Lung (tissue), 16 donors: Measurements from ENCODE around the gene RANBP3L. TPM values are rescaled to one million over a fixed set of nuclear protein-coding genes. Genes with fewer than 3 reads are reported as not detected.
"Not testable (repeated sequence)": the region's sequence is repeated elsewhere in the genome, so short reads cannot be mapped to it uniquely, and the experiment has no call there.

ENCODE experiments used
- ATAC-seq: fragments of 200-7000 bp; cut with Tn5 transposase; one replicate; pipeline ENCODE4 v1.9.1; 2020; ENCODE audit warnings: moderate number of reproducible peaks; ENCODE audit not compliant: insufficient read depth, low FRiP score
- DNase-seq, 3 donors: peaks; one replicate each; pipeline ENCODE4 v3.0.0-alpha.2; 2013 to 2017
- H3K27ac ChIP-seq, 2 donors: one replicate each; pipeline ENCODE4 v1.5.1; 2013; ENCODE audit warnings: mild to moderate bottlenecking in 2 of 2, moderate library complexity in 2 of 2, control low read depth in 1 of 2, inconsistent platforms in 1 of 2, low read depth in 1 of 2, low read length in 1 of 2
- H3K27me3 ChIP-seq, 3 donors: one replicate each; pipeline ENCODE4 v1.5.1; 2013; ENCODE audit warnings: low read length in 2 of 3; ENCODE audit not compliant: control insufficient read depth in 3 of 3, insufficient read depth in 3 of 3
- H3K36me3 ChIP-seq, 4 donors: one replicate each; pipeline ENCODE4 v1.5.1; 2013; ENCODE audit warnings: low read length in 4 of 4, mild to moderate bottlenecking in 1 of 4, moderate library complexity in 1 of 4; ENCODE audit not compliant: control insufficient read depth in 4 of 4, insufficient read depth in 4 of 4
- H3K4me1 ChIP-seq, 5 donors: one replicate each; pipeline ENCODE4 v1.5.1; 2013; ENCODE audit warnings: low read length in 5 of 5, mild to moderate bottlenecking in 2 of 5, moderate library complexity in 1 of 5; ENCODE audit not compliant: control insufficient read depth in 5 of 5, insufficient read depth in 5 of 5
- H3K4me3 ChIP-seq: one replicate; pipeline ENCODE4 v1.5.1; 2013; ENCODE audit warnings: mild to moderate bottlenecking, control low read depth, moderate library complexity
- H3K9ac ChIP-seq, 2 donors: one replicate each; pipeline ENCODE4 v1.5.1; 2013; ENCODE audit warnings: low read length in 2 of 2, control low read depth in 1 of 2; ENCODE audit not compliant: insufficient read depth in 1 of 2
- H3K9me3 ChIP-seq, 4 donors: one replicate each; pipeline ENCODE4 v1.5.1; 2013; ENCODE audit warnings: low read length in 3 of 4, mild to moderate bottlenecking in 1 of 4, moderate library complexity in 1 of 4; ENCODE audit not compliant: control insufficient read depth in 4 of 4, insufficient read depth in 3 of 4
- WGBS, 2 donors: extraction: QIAGEN DNeasy Blood & Tissue Kit; methylation state at CpG; one replicate each; pipeline ENCODE4 v1.1.7; 2013; 5-methylcytosine and 5-hydroxymethylcytosine counted together
- long read RNA-seq, 5 donors: transcript quantifications; one replicate each; lab custom pipeline, GENCODE V29; 2026
- polyA plus RNA-seq, 2 donors: library from polyadenylated mRNA; stranded (reverse); fragments of 200-250 nt; gene quantifications; one replicate each; pipeline ENCODE4 v1.2.1, GENCODE V29; 2013
- total RNA-seq, 2 donors: library from RNA; depleted of rRNA in 1 of 2; stranded (reverse); fragments of >200 nt in 1 of 2; gene quantifications; one replicate each; pipeline ENCODE4 v1.2.1, GENCODE V29; 2014 to 2021
- TF ChIP-seq, protein P1 (sequence below): IDR thresholded peaks from 2 replicates; pipeline ENCODE4 v1.5.1; 2012; ENCODE audit warnings: mild to moderate bottlenecking; ENCODE audit errors: control extremely low read depth, extremely low read depth
- donor health status: control.
- donor health status: control.
- donor health status: Bipolar disorder and iron deficiency.
- donor health status: healthy.
- donor health status: DM: yes; HTN: yes; CAD: no.

RANBP3L gene, protein sequence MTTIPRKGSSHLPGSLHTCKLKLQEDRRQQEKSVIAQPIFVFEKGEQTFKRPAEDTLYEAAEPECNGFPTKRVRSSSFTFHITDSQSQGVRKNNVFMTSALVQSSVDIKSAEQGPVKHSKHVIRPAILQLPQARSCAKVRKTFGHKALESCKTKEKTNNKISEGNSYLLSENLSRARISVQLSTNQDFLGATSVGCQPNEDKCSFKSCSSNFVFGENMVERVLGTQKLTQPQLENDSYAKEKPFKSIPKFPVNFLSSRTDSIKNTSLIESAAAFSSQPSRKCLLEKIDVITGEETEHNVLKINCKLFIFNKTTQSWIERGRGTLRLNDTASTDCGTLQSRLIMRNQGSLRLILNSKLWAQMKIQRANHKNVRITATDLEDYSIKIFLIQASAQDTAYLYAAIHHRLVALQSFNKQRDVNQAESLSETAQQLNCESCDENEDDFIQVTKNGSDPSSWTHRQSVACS
- total RNA-seq (1 to 10 TPM; 1.1 to 2.3 TPM), polyA plus RNA-seq (under 1 TPM; 0.08 to 0.21 TPM)
- long read RNA-seq, donor 1: 0 reads
- long read RNA-seq, donor 2: 0 reads
- long read RNA-seq, donor 3: 0 reads
- long read RNA-seq, donor 4: 0 reads
- long read RNA-seq, donor 5: 0 reads

DNA sequence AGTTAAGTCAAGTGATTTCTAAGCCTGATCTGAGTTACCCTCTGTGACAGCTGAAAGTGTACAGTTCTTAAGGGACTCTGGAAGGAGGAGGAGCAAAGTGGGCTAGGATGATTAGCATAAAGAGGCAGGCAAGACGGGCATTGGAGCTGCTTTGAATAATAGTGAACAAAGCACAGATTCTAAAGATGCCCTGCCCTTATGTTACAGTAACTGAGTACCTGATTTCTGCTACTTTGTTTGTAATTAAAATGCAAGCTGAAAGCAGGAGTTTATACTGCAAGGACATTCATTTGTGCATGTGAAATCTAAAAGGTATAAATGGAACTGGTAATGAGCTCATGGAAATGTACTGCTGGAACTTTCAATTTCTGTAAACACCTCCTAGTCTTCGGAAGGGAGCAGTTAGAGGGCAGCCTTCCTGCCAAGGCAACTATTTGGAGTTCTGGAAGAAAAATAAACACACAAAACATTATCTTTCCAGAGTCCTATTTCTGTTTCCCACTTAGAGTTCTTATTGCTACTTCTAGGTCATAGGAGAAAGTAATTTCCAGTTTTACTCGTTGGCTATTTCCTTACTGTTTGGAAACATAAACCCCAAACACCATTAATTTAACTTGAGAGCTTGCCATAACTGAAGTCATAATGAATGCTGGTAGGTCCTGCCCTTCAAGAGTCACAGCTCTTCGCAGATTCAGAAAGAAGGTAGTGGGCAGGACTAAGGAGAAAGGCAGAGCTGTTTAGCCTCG lies at the start of gene RANBP3L:
TSS of gene RANBP3L (minus strand) at position 45 of the 746 bp plus-strand sequence. CDS start 486 bp downstream, outside the sequence.
- Histone ChIP-seq H3K27me3 (no peaks in the 10 kb centered on the region), H3K27ac (peak within 1 kb of the TSS in 1 of 2 donors; percentile 70), H3K4me3 (no peak within 1 kb of the TSS), H3K4me1 (peaks cover 0 to 42% (median 3%) of the 10 kb centered on the region in 5 donors), H3K9me3 (no peaks in the 10 kb centered on the region), H3K9ac (peak within 1 kb of the TSS in 1 of 2 donors; percentile 79), H3K36me3 (no peaks in the 10 kb centered on the region)
- ATAC-seq (peak; percentile 84), DNase-seq (peak; percentile 50 to 91 (median 90))
- 17 to 30% methylated on average over 5 of the region's 5 CpGs for WGBS, 2 donors
- TF ChIP-seq, protein P1, sequence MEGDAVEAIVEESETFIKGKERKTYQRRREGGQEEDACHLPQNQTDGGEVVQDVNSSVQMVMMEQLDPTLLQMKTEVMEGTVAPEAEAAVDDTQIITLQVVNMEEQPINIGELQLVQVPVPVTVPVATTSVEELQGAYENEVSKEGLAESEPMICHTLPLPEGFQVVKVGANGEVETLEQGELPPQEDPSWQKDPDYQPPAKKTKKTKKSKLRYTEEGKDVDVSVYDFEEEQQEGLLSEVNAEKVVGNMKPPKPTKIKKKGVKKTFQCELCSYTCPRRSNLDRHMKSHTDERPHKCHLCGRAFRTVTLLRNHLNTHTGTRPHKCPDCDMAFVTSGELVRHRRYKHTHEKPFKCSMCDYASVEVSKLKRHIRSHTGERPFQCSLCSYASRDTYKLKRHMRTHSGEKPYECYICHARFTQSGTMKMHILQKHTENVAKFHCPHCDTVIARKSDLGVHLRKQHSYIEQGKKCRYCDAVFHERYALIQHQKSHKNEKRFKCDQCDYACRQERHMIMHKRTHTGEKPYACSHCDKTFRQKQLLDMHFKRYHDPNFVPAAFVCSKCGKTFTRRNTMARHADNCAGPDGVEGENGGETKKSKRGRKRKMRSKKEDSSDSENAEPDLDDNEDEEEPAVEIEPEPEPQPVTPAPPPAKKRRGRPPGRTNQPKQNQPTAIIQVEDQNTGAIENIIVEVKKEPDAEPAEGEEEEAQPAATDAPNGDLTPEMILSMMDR: no peak

DNA sequence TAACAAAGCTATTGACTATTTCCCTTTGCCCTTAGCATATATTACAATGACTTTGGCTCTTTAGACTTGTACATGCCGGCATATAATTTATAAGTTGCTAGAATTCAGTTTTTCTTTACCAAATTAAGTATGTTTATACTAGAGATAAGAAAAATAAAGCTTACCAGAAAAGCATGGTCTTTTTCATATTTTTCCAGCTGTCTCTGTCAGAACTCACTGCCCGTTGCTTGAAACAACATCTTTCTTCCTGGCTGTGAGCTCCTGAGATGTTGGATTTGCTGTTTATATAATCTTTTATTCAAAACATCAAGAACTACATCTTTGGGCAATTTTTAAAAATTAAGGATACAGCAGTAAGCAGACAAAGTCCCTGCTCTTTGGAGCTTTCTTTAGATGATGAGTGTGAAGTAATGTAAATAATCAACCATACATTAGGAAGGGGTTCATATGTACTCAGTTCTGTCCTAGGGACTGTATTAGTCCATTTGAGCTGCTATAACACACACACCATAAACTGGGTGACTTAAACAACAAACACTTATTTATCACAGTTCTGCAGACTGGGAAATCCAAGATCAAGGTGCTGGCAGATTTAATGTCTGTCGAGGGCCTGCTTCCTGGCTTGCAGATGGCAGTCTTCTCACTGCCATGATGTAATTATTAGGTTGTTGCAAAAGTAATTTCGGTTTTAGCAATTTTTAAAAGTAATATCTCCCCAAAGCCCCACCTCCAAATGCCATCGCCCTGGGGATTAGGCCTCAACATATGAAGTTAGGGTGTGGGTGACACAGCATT lies 45.4 kb upstream of the RANBP3L start:
- no peak overlapping the region for H3K9ac ChIP-seq
- H3K4me1 ChIP-seq: peaks cover 0 to 16% (median 0%) of the 10 kb centered on the region in 5 donors
- H3K4me3 ChIP-seq: no peak overlapping the region
- no peaks in the 10 kb centered on the region for H3K36me3 ChIP-seq
- H3K27me3 ChIP-seq: no peaks in the 10 kb centered on the region
- TF ChIP-seq, protein P1: no peak
- H3K9me3 ChIP-seq: no peaks in the 10 kb centered on the region
- 73 to 78% methylated on average over 5 of the region's 5 CpGs for WGBS, 2 donors
- ATAC-seq: no peak
- peak; percentile 71 to 87 (median 85) for DNase-seq
- no peak overlapping the region for H3K27ac ChIP-seq

DNA sequence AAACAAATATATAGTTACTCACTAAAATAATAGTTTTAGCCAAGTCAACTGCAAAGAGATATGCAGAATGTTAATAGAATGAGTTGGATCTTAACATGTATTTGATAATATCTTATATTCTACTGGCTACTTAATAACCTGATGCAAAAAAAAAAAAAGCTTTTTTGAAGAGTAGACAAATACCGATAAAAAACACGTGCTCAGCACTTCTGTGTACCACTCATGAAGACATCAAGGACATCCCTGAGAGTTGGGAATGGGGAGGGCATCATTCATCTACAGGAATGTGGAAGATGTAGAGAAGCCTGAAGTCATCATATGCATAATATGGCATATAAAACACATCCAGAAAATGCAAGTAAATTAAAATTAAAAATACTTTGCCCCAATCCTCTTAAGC lies 43.2 kb upstream of the RANBP3L start:
- TF ChIP-seq, protein P1: no peak
- no peaks in the 10 kb centered on the region for H3K27me3 ChIP-seq
- H3K4me1 ChIP-seq: peaks cover 0 to 16% (median 0%) of the 10 kb centered on the region in 5 donors
- 86 to 94% methylated on average over 2 of the region's 2 CpGs for WGBS, 2 donors
- H3K4me3 ChIP-seq: no peak overlapping the region
- DNase-seq (no peak), ATAC-seq (no peak)
- no peak overlapping the region for H3K27ac ChIP-seq
- H3K36me3 ChIP-seq: no peaks in the 10 kb centered on the region
- no peaks in the 10 kb centered on the region for H3K9me3 ChIP-seq
- no peak overlapping the region for H3K9ac ChIP-seq

DNA sequence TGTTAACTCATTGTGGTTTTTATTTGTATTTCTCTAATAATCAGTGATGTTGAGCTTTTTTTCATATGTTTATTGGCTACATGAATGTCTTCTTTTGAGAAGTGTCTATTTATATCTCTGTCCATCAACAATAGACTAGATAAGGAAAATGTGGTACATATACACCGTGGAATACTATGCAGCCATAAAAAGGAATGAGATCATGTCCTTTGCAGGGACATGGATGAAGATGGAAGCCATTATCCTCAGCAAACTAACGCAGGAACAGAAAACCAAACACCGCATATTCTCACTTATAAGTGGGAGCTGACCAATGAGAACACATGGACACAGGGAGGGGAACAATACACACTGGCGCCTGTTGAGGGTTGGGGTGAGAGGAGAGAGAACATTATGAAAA lies 40.0 kb upstream of the RANBP3L start:
- ATAC-seq, H3K4me3 ChIP-seq, H3K27ac ChIP-seq, H3K9me3 ChIP-seq, H3K4me1 ChIP-seq, H3K9ac ChIP-seq, H3K36me3 ChIP-seq, H3K27me3 ChIP-seq, DNase-seq: not testable (repeated sequence)
- WGBS, 2 donors: 84 to 87% methylated on average over 4 of the region's 4 CpGs
